ENCODE data around the gene MIPEP.

Gene MIPEP

DNA sequence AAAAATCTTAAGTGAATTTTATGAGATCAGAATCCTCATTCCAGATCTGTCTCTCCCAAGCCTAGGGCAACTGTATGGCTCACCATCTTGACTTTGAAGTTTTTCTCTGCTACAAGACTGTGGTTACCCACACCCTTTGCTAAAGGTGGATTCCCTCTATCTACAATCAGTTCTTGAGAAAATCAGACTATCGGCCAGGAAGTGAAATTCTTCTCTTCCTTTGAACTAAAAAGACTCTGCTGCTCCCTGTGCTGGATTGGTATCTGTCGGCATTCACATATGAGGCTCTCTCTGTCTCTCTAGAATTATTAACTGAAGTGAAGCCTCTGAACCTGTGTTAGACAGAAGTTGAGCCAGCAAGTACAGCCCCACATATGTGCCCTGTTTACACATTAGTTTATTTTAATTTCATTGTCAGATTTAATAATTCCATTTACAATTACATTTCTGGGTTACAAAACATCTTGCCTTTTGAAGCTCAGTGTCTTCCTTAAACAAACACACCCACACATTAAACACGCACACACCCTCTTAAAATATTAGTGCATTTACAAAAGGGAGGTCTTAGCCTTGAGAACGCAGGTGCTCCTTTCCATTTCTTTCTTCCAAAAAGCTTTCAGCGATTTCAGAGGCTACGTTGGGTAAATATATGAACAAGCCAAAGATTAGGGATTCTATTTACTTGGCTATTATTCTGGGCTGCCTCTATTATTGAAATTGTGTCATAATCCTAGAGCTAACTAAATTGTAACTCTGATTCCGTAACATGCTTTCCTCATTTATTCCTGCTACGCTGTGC, 145.7 kb downstream of the MIPEP start:
- H3K4me3 ChIP-seq (ENCODE audit: low read length): no peak overlapping the region
- TF ChIP-seq, protein P1, sequence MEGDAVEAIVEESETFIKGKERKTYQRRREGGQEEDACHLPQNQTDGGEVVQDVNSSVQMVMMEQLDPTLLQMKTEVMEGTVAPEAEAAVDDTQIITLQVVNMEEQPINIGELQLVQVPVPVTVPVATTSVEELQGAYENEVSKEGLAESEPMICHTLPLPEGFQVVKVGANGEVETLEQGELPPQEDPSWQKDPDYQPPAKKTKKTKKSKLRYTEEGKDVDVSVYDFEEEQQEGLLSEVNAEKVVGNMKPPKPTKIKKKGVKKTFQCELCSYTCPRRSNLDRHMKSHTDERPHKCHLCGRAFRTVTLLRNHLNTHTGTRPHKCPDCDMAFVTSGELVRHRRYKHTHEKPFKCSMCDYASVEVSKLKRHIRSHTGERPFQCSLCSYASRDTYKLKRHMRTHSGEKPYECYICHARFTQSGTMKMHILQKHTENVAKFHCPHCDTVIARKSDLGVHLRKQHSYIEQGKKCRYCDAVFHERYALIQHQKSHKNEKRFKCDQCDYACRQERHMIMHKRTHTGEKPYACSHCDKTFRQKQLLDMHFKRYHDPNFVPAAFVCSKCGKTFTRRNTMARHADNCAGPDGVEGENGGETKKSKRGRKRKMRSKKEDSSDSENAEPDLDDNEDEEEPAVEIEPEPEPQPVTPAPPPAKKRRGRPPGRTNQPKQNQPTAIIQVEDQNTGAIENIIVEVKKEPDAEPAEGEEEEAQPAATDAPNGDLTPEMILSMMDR (IDR thresholded peaks at IDR 0.05; ENCODE audit: low read depth, low read length): no peak
- TF ChIP-seq EZH2phosphoT487 (IDR thresholded peaks at IDR 0.05; ENCODE audit: low read depth): no peak
- H4K20me1 ChIP-seq (ENCODE audit: insufficient read depth, low read length): no peaks in the 10 kb centered on the region
- H3K4me1 ChIP-seq (ENCODE audit: low read length): peaks cover 14% of the 10 kb centered on the region
- no peaks in the 10 kb centered on the region for H3K79me2 ChIP-seq (ENCODE audit: low read length)
- no peak overlapping the region for H2AFZ ChIP-seq (ENCODE audit: low read depth, low read length)
- no peak overlapping the region for H3K9ac ChIP-seq (ENCODE audit: low read length)
- no peaks in the 10 kb centered on the region for H3K27me3 ChIP-seq (ENCODE audit: low read depth, low read length)
- H3K27ac ChIP-seq (ENCODE audit: low read length): no peak overlapping the region
- no peaks in the 10 kb centered on the region for H3K9me3 ChIP-seq (ENCODE audit: insufficient read depth, low read length)
- H3K4me2 ChIP-seq (ENCODE audit: low read length): peak overlapping the region; percentile 2; the same call in 1 of the 2 replicates
- H3K36me3 ChIP-seq (replicated peaks; ENCODE audit: low read depth, low read length): no peaks in the 10 kb centered on the region

DNA sequence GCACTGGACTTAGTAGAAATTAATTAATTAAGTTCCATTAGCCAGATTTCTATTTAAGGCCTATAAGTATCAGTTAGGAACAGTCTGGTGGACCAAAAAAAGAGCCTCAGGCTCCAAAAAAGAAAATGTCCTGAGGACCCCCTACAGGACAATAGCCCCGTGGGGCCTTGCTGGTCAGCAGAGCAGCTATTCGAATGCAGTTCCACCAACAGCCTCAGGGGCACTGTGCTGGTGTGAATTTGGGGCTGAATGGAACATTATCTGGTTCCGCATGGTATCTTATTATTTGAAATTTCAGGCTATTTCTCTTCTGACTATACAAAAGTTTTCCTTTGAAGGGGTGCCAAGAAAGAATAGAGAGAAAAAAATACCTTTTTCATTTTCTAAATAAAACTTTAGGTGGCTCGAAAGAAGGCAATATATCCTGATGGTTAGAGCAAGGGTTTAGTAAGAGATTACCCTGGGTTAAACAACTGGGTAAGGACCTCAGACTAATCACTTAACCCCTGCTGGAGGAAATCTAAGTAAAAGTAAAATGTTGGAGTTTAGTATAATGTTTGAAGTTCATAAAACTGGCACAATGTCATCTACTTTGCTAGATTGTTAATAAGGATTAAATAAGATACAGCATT, 147.2 kb downstream of the MIPEP start:
- no peak overlapping the region for H3K4me2 ChIP-seq (ENCODE audit: low read length)
- no peaks in the 10 kb centered on the region for H3K36me3 ChIP-seq (replicated peaks; ENCODE audit: low read depth, low read length)
- TF ChIP-seq, protein P1 (IDR thresholded peaks at IDR 0.05; ENCODE audit: low read depth, low read length): peak; percentile 47
- no peak for TF ChIP-seq EZH2phosphoT487 (IDR thresholded peaks at IDR 0.05; ENCODE audit: low read depth)
- H3K27me3 ChIP-seq (ENCODE audit: low read depth, low read length): no peaks in the 10 kb centered on the region
- H3K79me2 ChIP-seq (ENCODE audit: low read length): no peaks in the 10 kb centered on the region
- no peaks in the 10 kb centered on the region for H4K20me1 ChIP-seq (ENCODE audit: insufficient read depth, low read length)
- H3K9me3 ChIP-seq (ENCODE audit: insufficient read depth, low read length): no peaks in the 10 kb centered on the region
- no peak overlapping the region for H3K27ac ChIP-seq (ENCODE audit: low read length)
- no peak overlapping the region for H3K4me3 ChIP-seq (ENCODE audit: low read length)
- H2AFZ ChIP-seq (ENCODE audit: low read depth, low read length): no peak overlapping the region
- peaks cover 10% of the 10 kb centered on the region for H3K4me1 ChIP-seq (ENCODE audit: low read length)
- H3K9ac ChIP-seq (ENCODE audit: low read length): no peak overlapping the region

DNA sequence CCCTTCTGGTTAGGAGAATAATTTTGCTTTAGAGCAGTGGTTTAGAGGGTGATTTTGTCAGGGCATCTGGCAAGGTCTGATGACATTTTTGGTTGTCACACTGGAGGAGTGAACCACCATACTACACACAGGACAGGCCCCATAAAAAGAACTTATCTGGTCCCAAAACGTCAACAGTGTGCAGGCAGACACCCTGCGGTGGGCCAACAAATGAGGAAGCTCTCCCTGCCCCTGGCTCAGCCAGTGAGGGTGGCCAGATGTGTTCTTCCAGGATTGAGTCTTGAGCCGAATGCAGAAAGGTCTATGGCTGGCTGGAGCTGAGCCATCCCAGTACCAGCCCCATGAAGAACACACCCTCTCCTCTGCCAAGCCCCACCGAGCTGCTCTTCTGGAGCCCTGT, 149.2 kb downstream of the MIPEP start:
- H3K4me1 ChIP-seq (ENCODE audit: low read length): peaks cover 10% of the 10 kb centered on the region
- H2AFZ ChIP-seq (ENCODE audit: low read depth, low read length): no peak overlapping the region
- H3K9me3 ChIP-seq (ENCODE audit: insufficient read depth, low read length): no peaks in the 10 kb centered on the region
- H3K4me2 ChIP-seq (ENCODE audit: low read length): no peak overlapping the region
- H3K4me3 ChIP-seq (ENCODE audit: low read length): no peak overlapping the region
- H4K20me1 ChIP-seq (ENCODE audit: insufficient read depth, low read length): no peaks in the 10 kb centered on the region
- TF ChIP-seq, protein P1 (IDR thresholded peaks at IDR 0.05; ENCODE audit: low read depth, low read length): no peak
- no peak for TF ChIP-seq EZH2phosphoT487 (IDR thresholded peaks at IDR 0.05; ENCODE audit: low read depth)
- no peak overlapping the region for H3K9ac ChIP-seq (ENCODE audit: low read length)
- no peaks in the 10 kb centered on the region for H3K36me3 ChIP-seq (replicated peaks; ENCODE audit: low read depth, low read length)
- H3K27me3 ChIP-seq (ENCODE audit: low read depth, low read length): no peaks in the 10 kb centered on the region
- H3K27ac ChIP-seq (ENCODE audit: low read length): no peak overlapping the region
- H3K79me2 ChIP-seq (ENCODE audit: low read length): no peaks in the 10 kb centered on the region

DNA sequence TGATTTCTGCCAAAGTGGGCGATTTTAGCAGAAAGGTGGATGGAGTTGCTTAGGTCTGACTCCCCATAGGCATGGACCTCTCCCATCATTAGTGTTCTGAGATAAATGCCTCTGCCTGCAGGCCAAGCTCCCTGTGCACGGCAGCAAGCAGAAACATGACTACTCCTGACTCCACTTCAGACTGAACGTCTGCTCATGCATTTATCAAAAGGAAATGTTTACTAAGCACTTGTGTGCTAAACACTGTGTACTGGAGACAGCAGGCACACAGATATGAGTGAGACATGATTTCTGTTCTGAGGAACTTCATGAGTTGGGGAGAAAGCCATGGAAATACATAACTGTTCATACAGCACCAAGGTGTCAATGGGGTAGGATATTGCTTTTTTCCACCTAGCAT, 149.6 kb downstream of the MIPEP start:
- no peak overlapping the region for H3K4me2 ChIP-seq (ENCODE audit: low read length)
- no peak for TF ChIP-seq EZH2phosphoT487 (IDR thresholded peaks at IDR 0.05; ENCODE audit: low read depth)
- TF ChIP-seq, protein P1 (IDR thresholded peaks at IDR 0.05; ENCODE audit: low read depth, low read length): no peak
- H3K9ac ChIP-seq (ENCODE audit: low read length): no peak overlapping the region
- no peak overlapping the region for H3K4me3 ChIP-seq (ENCODE audit: low read length)
- no peaks in the 10 kb centered on the region for H3K9me3 ChIP-seq (ENCODE audit: insufficient read depth, low read length)
- H3K27me3 ChIP-seq (ENCODE audit: low read depth, low read length): no peaks in the 10 kb centered on the region
- no peak overlapping the region for H3K27ac ChIP-seq (ENCODE audit: low read length)
- no peak overlapping the region for H2AFZ ChIP-seq (ENCODE audit: low read depth, low read length)
- peaks cover 10% of the 10 kb centered on the region for H3K4me1 ChIP-seq (ENCODE audit: low read length)
- no peaks in the 10 kb centered on the region for H3K36me3 ChIP-seq (replicated peaks; ENCODE audit: low read depth, low read length)
- no peaks in the 10 kb centered on the region for H3K79me2 ChIP-seq (ENCODE audit: low read length)
- no peaks in the 10 kb centered on the region for H4K20me1 ChIP-seq (ENCODE audit: insufficient read depth, low read length)
